Liver (tissue), 3 donors: ENCODE measurements around the gene GATAD2B.

Source experiments
- ATF3 ChIP-seq: IDR thresholded peaks from 2 replicates; pipeline ENCODE4 v1.6.1; 2016; ENCODE audit warnings: antibody characterized with exemption
- EGR1 ChIP-seq, 2 donors: IDR thresholded peaks; 2 replicates each; pipeline ENCODE4 v1.6.1; 2016 to 2018; ENCODE audit warnings: antibody characterized with exemption in 2 of 2, low read depth in 2 of 2
- FOXA1 ChIP-seq: IDR thresholded peaks from 2 replicates; pipeline ENCODE4 v1.6.1; 2016; ENCODE audit warnings: antibody characterized with exemption
- GABPA ChIP-seq, 2 donors: IDR thresholded peaks in 1 of 2; conservative IDR thresholded peaks in 1 of 2; 2 replicates each; pipeline ENCODE4 v1.6.1; 2016; ENCODE audit warnings: antibody characterized with exemption in 2 of 2, mild to moderate bottlenecking in 1 of 2, moderate library complexity in 1 of 2
- JUND ChIP-seq, 2 donors: IDR thresholded peaks; 2 replicates each; pipeline ENCODE4 v1.6.1; 2016; ENCODE audit warnings: antibody characterized with exemption in 2 of 2
- MAX ChIP-seq: IDR thresholded peaks from 2 replicates; pipeline ENCODE4 v1.6.1; 2016; ENCODE audit warnings: antibody characterized with exemption
- RAD21 ChIP-seq, 2 donors: IDR thresholded peaks; 2 replicates each; pipeline ENCODE4 v1.6.1; 2016; ENCODE audit warnings: antibody characterized with exemption in 2 of 2, mild to moderate bottlenecking in 2 of 2
- RXRA ChIP-seq, 2 donors: IDR thresholded peaks; 2 replicates each; pipeline ENCODE4 v1.6.1; 2017 to 2018; ENCODE audit warnings: antibody characterized with exemption in 2 of 2, mild to moderate bottlenecking in 1 of 2
- SP1 ChIP-seq: IDR thresholded peaks from 2 replicates; pipeline ENCODE4 v1.6.1; 2018; ENCODE audit warnings: antibody characterized with exemption, mild to moderate bottlenecking
- TAF1 ChIP-seq: conservative IDR thresholded peaks from 2 replicates; pipeline ENCODE4 v1.6.1; 2016; ENCODE audit warnings: antibody characterized with exemption, mild to moderate bottlenecking
- YY1 ChIP-seq: IDR thresholded peaks from 2 replicates; pipeline ENCODE4 v1.6.1; 2016; ENCODE audit warnings: antibody characterized with exemption, mild to moderate bottlenecking
- TF ChIP-seq, protein P1 (sequence below): fragments of 150-350 bp; IDR thresholded peaks from 2 replicates; pipeline ENCODE4 v1.5.1; 2017; ENCODE audit warnings: improper control_type of control experiment, low read depth, low read length; ENCODE audit not compliant: missing input control
- TF ChIP-seq, protein P2 (sequence below): IDR thresholded peaks from 2 replicates; pipeline ENCODE4 v1.6.1; 2016; ENCODE audit warnings: antibody characterized with exemption, mild to moderate bottlenecking
- donor health status: healthy.
- donor health status: healthy.

DNA sequence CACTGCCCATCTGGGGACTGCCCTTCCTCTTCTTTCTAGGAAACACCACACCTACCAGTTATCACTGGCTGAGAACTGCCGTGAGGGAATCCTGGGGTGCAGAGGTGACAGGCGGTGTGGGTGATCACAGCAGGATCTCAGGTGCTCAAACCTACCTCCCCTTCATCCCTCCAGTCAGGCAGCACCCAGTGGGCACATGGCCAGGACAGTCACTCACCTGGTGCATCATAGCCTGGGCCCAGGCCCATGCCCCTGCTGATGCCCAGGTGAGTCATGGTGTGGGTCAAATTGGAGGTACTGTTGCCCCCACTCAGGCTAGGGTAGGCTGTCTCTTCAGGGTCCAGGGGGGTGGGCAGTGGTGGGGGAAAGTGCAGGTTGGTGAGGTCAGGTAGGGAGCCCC, 29.0 kb upstream of the GATAD2B start:
- TF ChIP-seq, protein P1, sequence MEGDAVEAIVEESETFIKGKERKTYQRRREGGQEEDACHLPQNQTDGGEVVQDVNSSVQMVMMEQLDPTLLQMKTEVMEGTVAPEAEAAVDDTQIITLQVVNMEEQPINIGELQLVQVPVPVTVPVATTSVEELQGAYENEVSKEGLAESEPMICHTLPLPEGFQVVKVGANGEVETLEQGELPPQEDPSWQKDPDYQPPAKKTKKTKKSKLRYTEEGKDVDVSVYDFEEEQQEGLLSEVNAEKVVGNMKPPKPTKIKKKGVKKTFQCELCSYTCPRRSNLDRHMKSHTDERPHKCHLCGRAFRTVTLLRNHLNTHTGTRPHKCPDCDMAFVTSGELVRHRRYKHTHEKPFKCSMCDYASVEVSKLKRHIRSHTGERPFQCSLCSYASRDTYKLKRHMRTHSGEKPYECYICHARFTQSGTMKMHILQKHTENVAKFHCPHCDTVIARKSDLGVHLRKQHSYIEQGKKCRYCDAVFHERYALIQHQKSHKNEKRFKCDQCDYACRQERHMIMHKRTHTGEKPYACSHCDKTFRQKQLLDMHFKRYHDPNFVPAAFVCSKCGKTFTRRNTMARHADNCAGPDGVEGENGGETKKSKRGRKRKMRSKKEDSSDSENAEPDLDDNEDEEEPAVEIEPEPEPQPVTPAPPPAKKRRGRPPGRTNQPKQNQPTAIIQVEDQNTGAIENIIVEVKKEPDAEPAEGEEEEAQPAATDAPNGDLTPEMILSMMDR: no peak
- TF ChIP-seq EGR1 (IDR thresholded peaks at IDR 0.05; ENCODE audit: low read depth in 2 of 2) (no peak), RAD21 (IDR thresholded peaks at IDR 0.05) (no peak), JUND (IDR thresholded peaks at IDR 0.05) (no peak), MAX (no peak), YY1 (no peak), GABPA (IDR thresholded peaks at IDR 0.05 in 1 of 2, conservative IDR thresholded peaks at IDR 0.05 in 1 of 2) (no peak), ATF3 (no peak), SP1 (no peak), RXRA (IDR thresholded peaks at IDR 0.05) (no peak), TAF1 (no peak), FOXA1 (no peak)
- TF ChIP-seq, protein P2, sequence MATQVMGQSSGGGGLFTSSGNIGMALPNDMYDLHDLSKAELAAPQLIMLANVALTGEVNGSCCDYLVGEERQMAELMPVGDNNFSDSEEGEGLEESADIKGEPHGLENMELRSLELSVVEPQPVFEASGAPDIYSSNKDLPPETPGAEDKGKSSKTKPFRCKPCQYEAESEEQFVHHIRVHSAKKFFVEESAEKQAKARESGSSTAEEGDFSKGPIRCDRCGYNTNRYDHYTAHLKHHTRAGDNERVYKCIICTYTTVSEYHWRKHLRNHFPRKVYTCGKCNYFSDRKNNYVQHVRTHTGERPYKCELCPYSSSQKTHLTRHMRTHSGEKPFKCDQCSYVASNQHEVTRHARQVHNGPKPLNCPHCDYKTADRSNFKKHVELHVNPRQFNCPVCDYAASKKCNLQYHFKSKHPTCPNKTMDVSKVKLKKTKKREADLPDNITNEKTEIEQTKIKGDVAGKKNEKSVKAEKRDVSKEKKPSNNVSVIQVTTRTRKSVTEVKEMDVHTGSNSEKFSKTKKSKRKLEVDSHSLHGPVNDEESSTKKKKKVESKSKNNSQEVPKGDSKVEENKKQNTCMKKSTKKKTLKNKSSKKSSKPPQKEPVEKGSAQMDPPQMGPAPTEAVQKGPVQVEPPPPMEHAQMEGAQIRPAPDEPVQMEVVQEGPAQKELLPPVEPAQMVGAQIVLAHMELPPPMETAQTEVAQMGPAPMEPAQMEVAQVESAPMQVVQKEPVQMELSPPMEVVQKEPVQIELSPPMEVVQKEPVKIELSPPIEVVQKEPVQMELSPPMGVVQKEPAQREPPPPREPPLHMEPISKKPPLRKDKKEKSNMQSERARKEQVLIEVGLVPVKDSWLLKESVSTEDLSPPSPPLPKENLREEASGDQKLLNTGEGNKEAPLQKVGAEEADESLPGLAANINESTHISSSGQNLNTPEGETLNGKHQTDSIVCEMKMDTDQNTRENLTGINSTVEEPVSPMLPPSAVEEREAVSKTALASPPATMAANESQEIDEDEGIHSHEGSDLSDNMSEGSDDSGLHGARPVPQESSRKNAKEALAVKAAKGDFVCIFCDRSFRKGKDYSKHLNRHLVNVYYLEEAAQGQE: no peak
